Activated effector memory CD4-positive, alpha-beta T cell treated with anti-CD3 and anti-CD28 coated beads, Interleukin-2, amount 50 U/mL, for 16 hours (primary cell): Measurements from ENCODE around the gene ZNF579.
"Not testable (repeated sequence)": the region's sequence is repeated elsewhere in the genome, so short reads cannot be mapped to it uniquely, and the experiment has no call there.

Experiments
- DNase-seq: peaks from one replicate; pipeline ENCODE4 v3.0.0-alpha.2; 2020

Gene ZNF579

DNA sequence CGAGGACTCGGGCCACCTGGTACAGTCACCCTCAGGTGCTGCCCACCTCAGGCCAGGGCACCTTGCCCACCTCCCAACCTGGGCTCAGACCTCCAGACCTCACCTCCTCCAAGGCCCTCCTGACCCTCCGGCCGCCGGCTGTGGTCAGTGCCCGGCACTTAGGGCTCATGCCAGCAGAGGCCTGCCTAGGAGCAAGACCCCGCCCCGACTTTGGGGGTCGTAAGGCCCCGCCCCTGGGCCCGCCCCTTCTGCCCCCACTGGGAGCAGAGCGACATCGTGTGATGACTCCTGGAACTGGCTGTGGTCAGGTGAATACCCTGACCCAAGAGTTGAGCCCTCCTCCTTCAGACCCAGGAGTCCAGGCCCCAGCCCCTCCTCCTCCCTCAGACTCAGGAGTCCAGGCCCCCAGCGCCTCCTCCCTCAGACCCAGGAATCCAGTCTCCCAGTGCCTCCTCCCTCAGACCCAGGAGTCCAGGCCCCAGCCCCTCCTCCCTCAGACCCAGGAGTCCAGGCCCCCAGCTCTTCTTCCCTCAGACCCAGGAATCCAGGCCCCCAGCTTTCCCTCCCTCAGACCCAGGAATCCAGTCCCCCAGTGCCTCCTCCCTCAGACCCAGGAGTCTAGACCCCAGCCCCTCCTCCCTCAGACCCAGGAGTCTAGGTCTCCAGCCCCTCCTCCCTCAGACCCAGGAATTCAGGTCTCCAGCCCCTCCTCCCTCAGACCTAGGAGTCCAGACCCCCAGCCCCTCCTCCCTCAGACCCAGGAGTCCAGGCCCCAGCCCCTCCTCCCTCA is 43.5 kb downstream of the ZNF579 start, which contains the start of gene SBK2:
Gene SBK2, minus strand, starts transcription at position 183 of the 790 bp plus-strand sequence. CDS start 839 bp downstream, outside the sequence.
- DNase-seq = no peak

DNA sequence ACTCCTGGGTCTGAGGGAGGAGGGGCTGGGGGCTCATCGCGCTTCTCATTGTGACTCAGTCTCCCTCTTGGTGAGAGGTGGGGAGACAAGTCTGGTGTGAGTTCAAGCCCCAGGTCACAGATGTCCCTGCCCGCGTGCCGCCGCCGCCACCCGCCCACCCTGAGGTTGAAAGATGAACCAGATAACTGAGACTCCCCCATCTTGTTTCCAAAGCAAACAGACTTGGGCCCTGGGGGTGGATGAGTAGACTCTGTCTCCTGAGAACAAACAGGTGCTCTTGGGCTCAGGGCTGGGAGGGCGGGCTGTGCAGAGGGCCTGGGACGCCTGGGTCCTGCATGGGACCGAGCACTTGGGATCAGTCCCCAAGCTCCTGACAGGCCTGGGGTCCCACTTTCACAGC is 44.3 kb downstream of the ZNF579 start:
- DNase-seq = no peak

DNA sequence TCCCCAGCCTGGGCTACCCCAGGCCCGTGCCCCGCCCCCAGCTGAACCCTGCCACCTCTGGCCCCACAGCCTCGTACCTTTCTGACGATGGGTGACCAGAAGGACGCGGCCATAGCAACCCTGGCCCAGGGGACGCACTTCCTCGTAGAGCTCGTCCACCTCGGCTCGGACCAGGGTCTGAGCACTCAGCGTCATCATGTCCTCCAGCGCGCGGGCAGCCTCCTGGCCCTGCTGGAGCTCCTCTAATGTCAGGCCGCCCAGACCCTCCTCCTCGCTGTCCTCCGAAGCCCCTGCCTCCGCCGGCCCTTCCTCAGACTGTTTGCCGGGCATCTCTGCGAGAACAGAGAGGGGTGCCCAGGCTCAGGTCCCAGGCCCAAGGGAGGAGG is 44.7 kb downstream of the ZNF579 start:
- DNase-seq = no peak

DNA sequence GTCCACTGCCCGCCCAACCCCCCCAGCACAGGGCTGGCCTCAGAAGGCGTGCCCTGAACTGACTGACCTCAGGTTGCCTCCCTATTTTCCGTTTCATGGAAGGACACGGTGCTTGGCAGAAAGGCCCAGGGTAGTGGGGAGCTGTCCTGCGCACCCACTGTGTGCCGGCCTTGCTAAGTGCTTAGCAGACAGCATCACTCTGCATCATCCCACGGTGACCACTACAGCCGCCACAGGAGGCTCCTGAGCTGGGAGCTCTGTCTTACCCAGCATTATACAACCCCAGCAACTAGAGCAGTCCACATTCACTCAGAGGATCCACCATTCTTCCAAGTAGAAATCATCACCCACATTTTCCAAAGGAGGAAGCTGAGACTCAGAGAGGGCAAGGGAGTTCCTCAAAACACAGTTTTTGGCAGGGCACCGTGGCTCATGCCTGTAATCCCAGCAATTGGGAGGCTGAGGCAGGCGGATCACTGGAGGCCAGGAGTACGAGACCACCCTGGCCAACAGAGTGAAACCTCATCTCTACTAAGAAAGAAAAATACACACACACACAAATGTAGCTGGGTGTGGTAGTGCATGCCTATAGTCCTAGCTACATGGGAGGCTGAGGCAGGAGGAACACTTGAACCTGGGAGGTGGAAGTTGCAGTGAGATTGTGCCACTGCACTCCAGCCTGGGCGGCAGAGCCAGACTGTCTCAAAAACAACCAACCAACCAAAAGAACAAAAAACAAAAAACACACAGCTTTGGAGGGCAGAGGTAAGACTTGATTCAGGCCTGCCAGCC is 45.3 kb downstream of the ZNF579 start:
- no peak for DNase-seq

DNA sequence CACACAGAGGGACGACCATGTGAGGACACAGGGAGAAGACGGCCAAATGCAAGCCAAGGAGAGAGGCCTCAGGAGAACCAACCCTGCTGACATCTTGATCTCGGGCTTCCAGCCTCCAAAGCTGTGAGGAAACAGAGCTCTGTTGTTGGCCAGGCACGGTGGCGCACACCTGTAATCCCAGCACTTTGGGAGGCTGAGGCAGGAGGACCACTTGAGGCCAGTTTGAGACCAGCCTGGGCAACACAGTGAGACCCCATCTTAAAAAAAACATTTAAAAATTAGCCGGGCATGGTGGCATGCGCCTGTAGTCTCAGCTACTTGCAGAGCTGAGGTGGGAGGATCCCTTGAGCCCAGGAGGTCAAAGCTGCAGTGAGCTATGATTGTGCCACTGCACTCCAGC is 46.4 kb downstream of the ZNF579 start:
- DNase-seq = not testable (repeated sequence)

DNA sequence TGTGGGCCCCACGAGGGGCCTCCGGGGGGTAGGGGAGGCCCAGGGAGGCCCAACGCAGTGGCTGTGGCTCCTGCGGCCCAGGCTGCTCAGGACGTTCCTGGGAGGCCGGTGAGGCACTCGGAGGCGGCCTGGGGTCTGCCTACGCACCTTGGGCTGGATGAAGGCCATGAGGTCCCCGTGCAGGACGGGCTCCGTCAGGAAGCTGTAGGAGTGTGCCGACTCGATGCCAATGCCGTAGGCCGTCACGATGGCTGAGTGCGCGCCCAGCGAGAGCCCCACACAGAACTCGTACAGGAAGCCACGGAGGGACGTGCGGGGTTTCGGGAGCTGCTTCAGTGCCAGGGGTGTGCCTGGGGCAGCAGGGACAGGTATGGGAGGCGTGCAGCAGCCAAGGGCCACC is 49.7 kb downstream of the ZNF579 start:
- no peak for DNase-seq

DNA sequence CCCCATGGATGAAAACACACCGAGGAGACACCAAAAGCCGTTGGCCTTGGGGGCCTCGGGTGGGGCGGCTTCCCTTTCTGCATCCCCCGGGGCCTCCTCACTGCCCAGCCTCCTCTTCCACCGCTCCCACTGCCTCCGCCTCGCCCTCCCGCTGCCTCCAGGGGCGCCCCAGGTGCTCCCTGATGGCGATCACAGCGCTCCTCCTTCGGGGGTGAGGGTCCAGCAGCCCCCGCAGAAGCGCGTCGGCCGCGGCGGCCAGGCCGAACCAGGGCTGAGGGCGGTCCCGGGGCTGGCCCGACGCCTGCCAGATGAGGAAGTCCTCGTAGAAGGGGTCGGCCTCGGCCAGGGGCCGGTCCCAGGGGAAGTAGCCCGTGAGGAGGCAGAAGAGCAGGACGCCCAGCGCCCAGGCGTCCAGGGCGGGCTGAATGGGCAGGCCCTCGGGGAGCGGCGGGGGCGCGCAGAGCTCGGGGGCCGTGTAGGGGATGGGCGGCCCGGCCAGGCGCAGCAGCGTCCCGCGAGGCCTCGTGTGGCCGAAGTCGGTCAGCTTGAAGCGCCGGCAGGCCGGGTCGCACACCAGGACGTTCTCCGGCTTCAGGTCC is 50.9 kb downstream of the ZNF579 start:
- DNase-seq = no peak

DNA sequence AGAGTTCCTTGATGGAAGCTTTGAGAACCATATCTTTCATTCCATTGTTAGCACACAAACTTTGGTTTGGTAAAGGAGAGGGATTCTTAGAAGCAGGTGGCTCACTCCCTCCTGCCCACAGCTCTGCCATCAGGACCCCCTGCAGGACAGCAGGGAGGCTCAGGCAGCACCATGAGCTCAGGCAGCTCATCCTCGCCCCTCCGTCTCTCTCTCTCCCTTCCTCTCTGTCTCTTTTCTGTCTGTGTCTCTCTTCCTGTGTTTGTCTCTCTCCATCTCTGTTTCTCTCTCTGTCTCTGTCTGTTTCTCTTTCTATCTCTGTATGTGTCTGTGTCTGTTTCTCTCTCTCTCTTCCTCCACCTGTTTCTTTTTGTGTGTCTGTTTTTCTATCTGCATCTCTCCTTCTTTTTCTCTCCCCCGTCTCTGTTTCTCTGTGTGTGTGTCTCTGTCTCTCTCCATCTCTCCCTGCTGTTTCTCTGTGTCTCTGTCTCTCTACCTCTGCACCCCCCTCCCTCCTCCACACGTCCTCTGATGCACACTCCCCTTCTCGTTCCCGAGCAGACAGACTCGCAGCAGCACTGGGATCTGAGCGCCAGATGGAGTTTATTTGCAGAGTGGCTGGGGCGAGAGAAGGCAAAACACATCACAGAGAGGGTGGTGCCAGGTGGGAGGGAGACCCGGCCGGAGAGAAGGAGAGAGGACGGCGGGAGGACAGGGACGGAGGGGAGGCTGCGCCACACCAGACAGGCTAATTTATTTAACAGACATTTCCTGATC is 52.4 kb downstream of the ZNF579 start:
- DNase-seq = no peak

DNA sequence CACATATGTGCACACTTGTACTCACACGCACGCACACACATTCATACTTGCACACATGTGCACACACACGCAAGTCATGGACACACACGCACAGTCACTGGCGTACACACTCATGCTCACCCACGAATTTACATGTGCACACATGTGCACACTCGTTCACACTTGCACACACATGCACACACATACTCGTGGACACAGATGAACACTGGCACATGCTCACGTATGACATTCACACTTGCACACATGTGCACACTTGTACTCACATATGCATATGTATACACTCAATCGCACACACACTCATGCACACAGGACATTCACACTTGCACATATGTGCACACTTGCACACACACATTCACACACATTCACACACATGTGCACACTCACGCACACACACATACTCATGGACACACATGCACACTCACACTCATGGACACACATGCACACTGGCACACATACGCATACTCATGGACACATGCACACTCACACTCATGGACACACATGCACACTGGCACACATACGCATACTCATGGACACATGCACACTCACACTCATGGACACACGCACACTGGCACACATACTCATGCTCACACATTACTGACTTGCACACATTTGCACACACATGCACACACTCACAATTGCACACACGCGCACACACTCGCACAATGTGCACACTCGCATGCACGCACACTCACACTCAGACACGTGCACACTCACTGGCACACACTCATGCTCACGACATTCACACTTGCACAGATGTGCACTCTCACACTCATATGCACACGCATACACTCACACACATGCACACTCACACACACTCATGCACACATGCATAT is 53.2 kb downstream of the ZNF579 start:
- no peak for DNase-seq
